ENCODE data around the gene UBASH3A. TPM values are rescaled to one million over a fixed set of nuclear protein-coding genes. Genes with fewer than 3 reads are reported as not detected.

The UBASH3A gene
- total and polyA plus RNA-seq, 9 donors: 0.15 to 0.85 (median 0.24) TPM; not detected in 2

- intact Hi-C loops (cut with DNase I): no loop called here
- Histone ChIP-seq H3K27me3 (no peaks in the 10 kb centered on the region), H3K4me1 (ENCODE audit: insufficient read depth) (no peaks in the 10 kb centered on the region), H3K36me3 (no peaks in the 10 kb centered on the region), H3K4me3 (no peak overlapping the region), H3K27ac (no peak overlapping the region), H3K9me3 (no peaks in the 10 kb centered on the region)
- DNase-seq: no peak
- WGBS, 3 donors: 75 to 83% (median 77%) methylated on average over 10 of the region's 10 CpGs
- no peak for TF ChIP-seq CTCF (IDR thresholded peaks at IDR 0.05)
- no peak for TF ChIP-seq EP300 (IDR thresholded peaks at IDR 0.05)
- no peak for TF ChIP-seq POLR2A (IDR thresholded peaks at IDR 0.05)
These were observed 41.0 kb downstream of the UBASH3A start for GRCh38 chr21:42444745-42445059.

- H3K4me1 ChIP-seq (ENCODE audit: insufficient read depth): no peaks in the 10 kb centered on the region
- WGBS, 3 donors: 84% methylated on average over 7 of the region's 7 CpGs
- no peak for TF ChIP-seq CTCF (IDR thresholded peaks at IDR 0.05)
- no peak for TF ChIP-seq POLR2A (IDR thresholded peaks at IDR 0.05)
- TF ChIP-seq EP300 (IDR thresholded peaks at IDR 0.05): no peak
- no peaks in the 10 kb centered on the region for H3K27me3 ChIP-seq
- intact Hi-C loops (cut with DNase I): no loop called here
- no peaks in the 10 kb centered on the region for H3K36me3 ChIP-seq
- H3K9me3 ChIP-seq: no peaks in the 10 kb centered on the region
- no peak overlapping the region for H3K27ac ChIP-seq
- H3K4me3 ChIP-seq: no peak overlapping the region
- no peak for DNase-seq
These were observed 41.6 kb downstream of the UBASH3A start for GRCh38 chr21:42445311-42445710.

GRCh38 chr21:42446531-42446930 lies 42.8 kb downstream of the UBASH3A start:
- no peak for DNase-seq
- H3K4me3 ChIP-seq: no peak overlapping the region
- intact Hi-C loops (cut with DNase I): no loop called here
- H3K27ac ChIP-seq: no peak overlapping the region
- no peaks in the 10 kb centered on the region for H3K36me3 ChIP-seq
- H3K27me3 ChIP-seq: no peaks in the 10 kb centered on the region
- no peaks in the 10 kb centered on the region for H3K4me1 ChIP-seq (ENCODE audit: insufficient read depth)
- WGBS, 3 donors: 94 to 95% (median 94%) methylated on average over 4 of the region's 4 CpGs
- TF ChIP-seq POLR2A (IDR thresholded peaks at IDR 0.05) (no peak), EP300 (IDR thresholded peaks at IDR 0.05) (no peak), CTCF (IDR thresholded peaks at IDR 0.05) (no peak)
- no peaks in the 10 kb centered on the region for H3K9me3 ChIP-seq

- DNase-seq: no peak
- Histone ChIP-seq H3K27ac (no peak overlapping the region), H3K4me3 (no peak overlapping the region), H3K9me3 (no peaks in the 10 kb centered on the region), H3K27me3 (no peaks in the 10 kb centered on the region), H3K36me3 (no peaks in the 10 kb centered on the region), H3K4me1 (ENCODE audit: insufficient read depth) (no peaks in the 10 kb centered on the region)
- intact Hi-C loops (cut with DNase I): no loop called here
- TF ChIP-seq CTCF (IDR thresholded peaks at IDR 0.05): no peak
- no peak for TF ChIP-seq POLR2A (IDR thresholded peaks at IDR 0.05)
- no peak for TF ChIP-seq EP300 (IDR thresholded peaks at IDR 0.05)
- WGBS, 3 donors: 75 to 81% (median 75%) methylated on average over 14 of the region's 14 CpGs
These were observed 43.5 kb downstream of the UBASH3A start for GRCh38 chr21:42447182-42447581.

GRCh38 chr21:42447732-42448131 lies 44.0 kb downstream of the UBASH3A start:
- DNase-seq: no peak
- Histone ChIP-seq H3K27ac (no peak overlapping the region), H3K4me1 (ENCODE audit: insufficient read depth) (no peaks in the 10 kb centered on the region), H3K27me3 (no peaks in the 10 kb centered on the region), H3K9me3 (no peaks in the 10 kb centered on the region), H3K36me3 (no peaks in the 10 kb centered on the region), H3K4me3 (no peak overlapping the region)
- no peak for TF ChIP-seq POLR2A (IDR thresholded peaks at IDR 0.05)
- TF ChIP-seq EP300 (IDR thresholded peaks at IDR 0.05): no peak
- no peak for TF ChIP-seq CTCF (IDR thresholded peaks at IDR 0.05)
- 87 to 93% (median 91%) methylated on average over 10 of the region's 10 CpGs for WGBS, 3 donors
- intact Hi-C loops (cut with DNase I): no loop called here
